ENCODE data around the gene LARP4. TPM values are rescaled to one million over a fixed set of nuclear protein-coding genes. Genes with fewer than 3 reads are reported as not detected.

LARP4 gene
- total RNA-seq, 6 donors from 2014 or later = 29.1 to 75.2 (median 45.4) TPM

GRCh38 chr12:50529345-50529744 lies 128.7 kb downstream of the LARP4 start:
- TF ChIP-seq POLR2AphosphoS5 (IDR thresholded peaks at IDR 0.05) = no peak
- TF ChIP-seq POLR2A (IDR thresholded peaks at IDR 0.05) = no peak
- no peak for TF ChIP-seq CTCF (IDR thresholded peaks at IDR 0.05)
- no peak for TF ChIP-seq EP300 (IDR thresholded peaks at IDR 0.05)
- WGBS, 2 donors = 82 to 91% methylated on average over 3 of the region's 3 CpGs
- ATAC-seq (ENCODE audit: low FRiP score in 2 of 2) = peak in 1 of 2 donors; percentile 35
- H3K4me3 ChIP-seq = no peak overlapping the region
- H3K9me3 ChIP-seq = no peaks in the 10 kb centered on the region
- no peaks in the 10 kb centered on the region for H3K27me3 ChIP-seq
- peaks cover 19 to 48% (median 29%) of the 10 kb centered on the region in 4 donors for H3K4me1 ChIP-seq
- H3K27ac ChIP-seq = no peak overlapping the region
- no peaks in the 10 kb centered on the region for H3K36me3 ChIP-seq
- no peak for DNase-seq

Other genes with a start within 250 kb of the LARP4 start
- gene CERS5, start 233.5 kb upstream of the LARP4 start, total RNA-seq = 10 to 100 TPM; 21.0 to 40.4 (median 35.8) TPM
- gene LIMA1, start 117.4 kb upstream of the LARP4 start, total RNA-seq = 100 to 1,000 TPM in 1 of 6 donors, 10 to 100 TPM in 5; 55.2 to 126 (median 68.8) TPM
- gene FAM186A, start 4.3 kb upstream of the LARP4 start, total RNA-seq = not detected
- gene DIP2B, start 104.1 kb downstream of the LARP4 start, total RNA-seq = 10 to 100 TPM; 26.1 to 54.5 (median 29.4) TPM

Data from upper lobe of left lung (tissue), 6 donors.